Left kidney (tissue), 8 donors: ENCODE measurements around the gene NEMF. TPM values are rescaled to one million over a fixed set of nuclear protein-coding genes. Genes with fewer than 3 reads are reported as not detected.
"Not testable (repeated sequence)": the region's sequence is repeated elsewhere in the genome, so short reads cannot be mapped to it uniquely, and the experiment has no call there.

Experiments used
- DNase-seq: peaks from one replicate; pipeline ENCODE4 v3.0.0-alpha.2; 2013
- long read RNA-seq, 8 donors: transcript quantifications; one replicate each; lab custom pipeline, GENCODE V29; 2026
- polyA plus RNA-seq: library from polyadenylated mRNA; unstranded; fragments of 120-200 nt; gene quantifications from one replicate; pipeline ENCODE4 v1.2.1, GENCODE V29; 2013; ENCODE audit not compliant: insufficient read length

NEMF gene
- 97.8 TPM for polyA plus RNA-seq
- long read RNA-seq, donor 1, partial matches to known transcripts = 29 of 29 reads
- long read RNA-seq, donor 1, other reads (novel, unspliced or antisense) = 0 of 29 reads
- long read RNA-seq, donor 2, full-length matches to known transcripts = 6 of 57 reads
- long read RNA-seq, donor 2, partial matches to known transcripts = 51 of 57 reads
- long read RNA-seq, donor 2, other reads (novel, unspliced or antisense) = 0 of 57 reads
- long read RNA-seq, donor 3, partial matches to known transcripts = 80 of 140 reads
- long read RNA-seq, donor 3, other reads (novel, unspliced or antisense) = 58 of 140 reads
- long read RNA-seq, donor 4 = 0 reads
- long read RNA-seq, donor 5, partial matches to known transcripts = 42 of 45 reads
- long read RNA-seq, donor 5, other reads (novel, unspliced or antisense) = 0 of 45 reads
- long read RNA-seq, donor 6, partial matches to known transcripts = 26 of 30 reads
- long read RNA-seq, donor 6, other reads (novel, unspliced or antisense) = 0 of 30 reads
- long read RNA-seq, donor 7, partial matches to known transcripts = 221 of 331 reads
- long read RNA-seq, donor 7, other reads (novel, unspliced or antisense) = 105 of 331 reads
- long read RNA-seq, donor 8 = 0 reads

GRCh38 chr14:49852301-49853157 is at the start of gene NEMF:
Gene NEMF (minus strand): TSS chr14:49852788. CDS start chr14:49852753, 35 bp downstream.
- peak; percentile 98 for DNase-seq

GRCh38 chr14:49900973-49901372 is 48.4 kb upstream of the NEMF start:
- no peak for DNase-seq

DNA sequence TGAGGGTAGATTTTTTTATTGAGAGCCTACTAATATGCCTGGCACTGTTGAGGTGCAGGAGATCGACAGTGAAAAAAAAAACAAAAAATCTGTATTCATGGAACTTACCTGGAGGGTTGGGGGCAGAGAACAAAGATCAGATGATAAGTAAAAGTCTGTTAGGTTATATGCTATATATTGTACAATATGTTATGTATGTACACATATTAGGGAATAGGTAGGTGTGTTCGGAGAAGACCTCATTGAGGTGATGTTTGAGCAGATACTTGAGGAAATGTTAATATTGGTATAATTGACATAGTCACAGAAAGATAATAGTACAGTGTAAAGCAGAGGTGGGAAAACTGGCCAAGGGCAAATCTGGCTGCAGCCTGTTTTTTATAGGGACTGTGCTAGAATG is 45.9 kb upstream of the NEMF start:
- no peak for DNase-seq

DNA sequence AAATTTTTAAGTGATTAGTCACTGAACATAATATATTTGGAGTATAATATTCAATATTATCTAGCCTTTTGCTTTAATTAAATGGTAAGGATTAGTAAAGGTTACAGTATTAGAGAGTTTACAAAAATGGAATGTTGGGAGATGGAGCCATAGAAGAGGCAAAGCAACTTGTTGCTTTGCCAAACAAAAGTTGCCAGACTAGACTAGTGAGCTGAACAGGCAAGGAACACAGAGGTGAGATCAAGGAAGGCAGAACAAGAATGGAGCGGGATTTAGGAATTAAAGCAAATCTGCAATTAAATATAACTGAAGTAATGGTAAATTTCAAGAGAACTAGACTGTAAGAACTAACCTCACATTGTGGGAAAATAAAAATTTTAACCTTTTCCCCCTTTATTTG is 45.4 kb upstream of the NEMF start:
- no peak for DNase-seq

GRCh38 chr14:49897414-49897813 is 44.8 kb upstream of the NEMF start:
- no peak for DNase-seq

- DNase-seq = no peak
Observed at GRCh38 chr14:49896966-49897365, 44.4 kb upstream of the NEMF start.

DNA sequence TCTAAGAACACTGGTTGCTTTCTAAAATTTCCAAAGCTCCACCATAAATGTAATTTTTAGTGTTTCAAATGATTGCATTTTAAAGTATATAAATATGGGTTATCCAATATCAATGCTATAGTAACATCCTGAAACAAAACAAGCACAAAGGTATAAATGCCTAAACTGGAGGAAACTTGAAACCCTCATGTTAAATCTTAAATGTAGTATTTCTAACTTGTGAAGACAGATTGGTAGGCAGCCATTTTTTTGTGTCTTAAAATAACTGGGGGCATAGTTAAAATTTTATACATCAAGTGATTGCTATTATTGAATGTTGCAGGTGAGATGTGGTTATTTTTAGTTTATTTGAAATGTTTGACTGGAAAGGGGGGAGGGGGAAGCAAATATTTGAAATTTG is 43.7 kb upstream of the NEMF start:
- DNase-seq = not testable (repeated sequence)

GRCh38 chr14:49895480-49895879 is 42.9 kb upstream of the NEMF start:
- DNase-seq = no peak

DNA sequence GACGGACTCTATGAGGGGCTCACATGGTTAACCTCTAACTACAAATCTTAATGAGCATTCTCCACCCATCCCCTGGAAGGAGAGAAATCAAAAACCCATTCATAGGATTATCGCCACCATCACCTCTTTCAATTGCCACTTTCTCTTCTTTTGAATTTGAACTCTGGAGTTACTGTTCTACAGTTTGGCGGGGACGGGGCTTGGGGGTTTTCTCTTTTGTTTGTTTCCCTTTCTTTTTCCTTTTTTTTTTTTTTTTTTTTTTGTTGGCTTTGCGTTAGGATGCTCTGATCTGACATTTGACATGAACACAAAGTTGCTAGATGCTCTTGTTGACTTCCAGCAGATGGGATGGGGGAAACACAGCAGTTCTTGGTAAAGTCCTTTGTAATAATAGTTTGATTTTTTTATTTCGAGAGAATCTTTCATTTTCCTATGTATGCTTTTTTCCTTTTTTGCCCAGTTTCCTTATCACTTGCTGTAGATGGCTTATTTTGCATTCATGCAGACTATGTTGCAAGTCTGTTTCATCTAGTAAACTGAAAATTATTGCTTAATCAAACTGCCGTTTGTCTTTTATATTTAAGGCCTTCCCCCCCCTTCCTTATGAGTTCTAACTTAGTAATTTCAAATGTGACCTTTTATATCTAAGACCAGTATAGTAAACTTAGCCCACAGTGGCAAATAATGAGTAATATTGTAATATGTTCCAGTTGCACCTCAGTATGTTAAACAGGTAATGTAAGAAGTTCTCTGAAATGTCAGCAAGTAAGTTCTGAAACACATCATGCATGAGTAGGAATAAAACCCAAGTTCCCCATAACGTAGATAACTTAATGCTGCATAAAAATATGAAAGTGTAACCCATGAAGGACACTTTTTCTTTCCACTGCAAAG is 41.9 kb upstream of the NEMF start:
- not testable (repeated sequence) for DNase-seq

GRCh38 chr14:49893309-49894213 is 41.0 kb upstream of the NEMF start:
- DNase-seq = no peak

- peak; percentile 97 for DNase-seq
Observed at GRCh38 chr14:49892636-49893308, 40.2 kb upstream of the NEMF start, which contains the start of gene ARF6. Gene ARF6 (plus strand): TSS chr14:49893082. CDS start chr14:49893737, 655 bp downstream.

DNA sequence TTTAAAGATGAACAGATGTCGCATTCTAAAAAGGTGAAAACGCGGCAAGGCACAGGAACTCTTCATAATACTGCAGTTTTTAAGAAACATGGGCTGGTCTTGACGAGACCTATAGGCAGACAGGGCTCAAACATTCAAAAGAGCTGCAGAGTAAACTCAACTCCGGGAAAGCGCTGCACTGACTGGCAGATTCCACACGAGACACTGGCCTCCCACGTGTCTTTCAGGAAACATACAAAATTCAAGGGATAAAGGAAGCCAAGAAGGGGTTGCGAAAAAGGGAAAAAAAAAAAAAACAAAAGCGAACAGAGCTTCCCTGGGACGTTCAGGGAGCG is 39.7 kb upstream of the NEMF start:
- DNase-seq = peak; percentile 85

DNA sequence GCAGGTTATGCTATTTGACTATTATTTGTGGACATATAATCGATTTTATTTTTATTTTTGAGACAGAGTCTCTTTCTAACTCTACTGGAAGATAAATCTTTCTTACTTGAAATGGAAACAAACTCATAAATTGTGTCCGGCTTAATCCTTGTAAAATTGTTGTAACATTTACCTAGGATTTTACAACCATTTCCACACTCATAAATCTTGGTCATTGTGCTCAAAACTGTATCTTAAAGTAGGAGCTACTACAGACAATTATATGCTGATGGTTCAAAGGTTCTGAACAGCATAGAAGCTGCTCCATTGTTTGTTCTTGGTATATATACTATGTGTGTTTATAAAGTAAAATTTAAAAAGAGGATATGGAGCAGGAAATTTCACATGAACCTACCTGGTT is 35.7 kb upstream of the NEMF start:
- DNase-seq = no peak

DNA sequence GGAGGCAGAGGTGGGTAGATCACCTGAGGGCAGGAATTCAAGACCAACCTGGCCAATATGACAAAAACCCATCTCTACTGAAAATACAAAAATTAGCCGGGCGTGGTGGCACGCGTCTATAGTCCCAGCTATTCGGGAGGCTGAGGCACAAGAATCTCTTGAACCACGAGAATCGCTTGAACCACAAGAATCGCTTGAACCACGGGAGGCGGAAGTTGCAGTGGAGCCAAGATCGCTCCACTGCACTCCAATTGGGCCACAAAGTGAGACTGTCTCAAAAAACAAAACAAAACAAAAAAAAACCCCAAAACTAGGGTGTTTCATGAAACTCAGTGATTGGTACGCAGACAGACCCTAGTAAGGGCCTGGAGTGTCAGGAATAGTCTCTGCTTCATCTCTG is 33.9 kb upstream of the NEMF start:
- no peak for DNase-seq

DNA sequence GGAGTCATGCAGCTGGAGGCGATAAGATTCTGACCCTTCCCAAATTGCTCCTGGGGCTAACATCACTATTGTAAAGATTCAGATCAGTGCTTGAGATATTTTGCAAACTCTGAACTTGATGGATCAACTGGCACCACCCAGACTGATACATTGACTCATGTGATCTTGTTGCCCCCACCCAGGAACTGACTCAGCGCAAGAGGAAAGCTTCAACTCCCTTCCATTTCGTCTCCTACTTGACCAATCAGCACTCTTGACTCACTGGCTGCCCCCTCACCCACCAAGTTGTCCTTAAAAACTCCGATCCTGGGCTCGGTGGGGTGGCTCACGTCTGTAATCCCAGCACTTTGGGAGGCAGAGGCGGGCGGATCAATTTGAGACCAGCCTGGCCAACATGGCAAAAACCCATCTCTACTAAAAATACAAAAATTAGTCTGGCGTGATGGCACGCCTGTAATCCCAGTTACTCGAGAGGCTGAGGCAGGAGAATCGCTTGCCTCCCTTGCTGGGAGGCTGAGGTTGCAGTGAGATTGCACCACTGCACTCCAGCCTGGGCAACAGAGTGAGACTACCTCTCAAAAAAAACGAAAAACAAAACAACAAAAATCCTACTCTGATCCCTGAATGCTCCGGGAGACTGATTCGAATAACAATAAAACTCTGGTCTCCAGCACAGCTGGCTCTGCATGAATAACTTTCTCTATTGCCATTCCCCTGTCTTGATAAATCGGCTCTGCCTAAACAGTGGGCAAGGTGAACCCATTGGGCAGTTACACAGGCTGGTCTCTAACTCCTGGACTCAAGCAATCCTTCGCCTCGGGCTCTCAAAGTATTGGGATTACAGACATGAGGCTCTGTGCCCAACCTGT is 30.5 kb upstream of the NEMF start:
- DNase-seq = no peak

GRCh38 chr14:49881350-49882001 is 28.9 kb upstream of the NEMF start:
- DNase-seq = no peak

GRCh38 chr14:49880267-49881064 is 27.9 kb upstream of the NEMF start:
- DNase-seq = no peak
